ENCODE data around the gene FOXK2. TPM values are rescaled to one million over a fixed set of nuclear protein-coding genes. Genes with fewer than 3 reads are reported as not detected.
A peak's percentile ranks its signal among the peaks of the same experiment; 100 is the strongest.
"Not testable (repeated sequence)": the region's sequence is repeated elsewhere in the genome, so short reads cannot be mapped to it uniquely, and the experiment has no call there.

FOXK2 gene
- total RNA-seq, 2 experiments from 2014 or later: 58.1 to 75.4 TPM

DNA sequence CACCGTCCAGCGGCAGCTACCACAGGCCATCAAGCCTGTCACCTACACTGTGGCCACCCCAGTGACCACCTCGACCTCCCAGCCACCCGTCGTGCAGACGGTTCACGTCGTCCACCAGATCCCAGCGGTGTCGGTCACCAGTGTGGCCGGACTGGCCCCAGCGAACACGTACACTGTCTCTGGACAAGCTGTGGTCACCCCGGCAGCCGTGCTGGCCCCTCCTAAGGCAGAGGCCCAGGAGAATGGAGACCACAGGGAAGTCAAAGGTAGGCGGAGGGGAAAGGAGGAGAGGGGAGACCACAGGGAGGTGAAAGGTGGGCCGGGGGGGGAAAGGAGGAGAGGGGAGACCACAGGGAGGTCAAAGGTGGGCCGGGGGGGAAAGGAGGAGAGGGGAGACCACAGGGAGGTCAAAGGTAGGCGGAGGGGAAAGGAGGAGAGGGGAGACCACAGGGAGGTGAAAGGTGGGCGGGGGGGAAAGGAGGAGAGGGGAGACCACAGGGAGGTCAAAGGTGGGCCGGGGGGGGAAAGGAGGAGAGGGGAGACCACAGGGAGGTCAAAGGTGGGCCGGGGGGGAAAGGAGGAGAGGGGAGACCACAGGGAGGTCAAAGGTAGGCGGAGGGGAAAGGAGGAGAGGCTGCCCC is 66.5 kb downstream of the FOXK2 start:
- ATAC-seq; POLR2A ChIA-PET; H3K4me3 Mint-ChIP-seq; H3K27me3 Mint-ChIP-seq; intact Hi-C loops (cut with DNase I, micrococcal nuclease); DNase-seq; H3K9me3 Mint-ChIP-seq (ENCODE audit: low read depth): not testable (repeated sequence)
- Mint-ChIP-seq H3K27ac (peak overlapping the region; percentile 83), H3K4me1 (peaks cover 22% of the 10 kb centered on the region), H3K36me3 (ENCODE audit: low read depth) (peaks cover 28% of the 10 kb centered on the region)
- CTCF ChIA-PET: interaction anchor here (0.5 to 0.7 kb wide), 2 partner anchors 10 to 195 kb away, joined by 3 read pairs; no protein-coding TSS in a partner anchor

DNA sequence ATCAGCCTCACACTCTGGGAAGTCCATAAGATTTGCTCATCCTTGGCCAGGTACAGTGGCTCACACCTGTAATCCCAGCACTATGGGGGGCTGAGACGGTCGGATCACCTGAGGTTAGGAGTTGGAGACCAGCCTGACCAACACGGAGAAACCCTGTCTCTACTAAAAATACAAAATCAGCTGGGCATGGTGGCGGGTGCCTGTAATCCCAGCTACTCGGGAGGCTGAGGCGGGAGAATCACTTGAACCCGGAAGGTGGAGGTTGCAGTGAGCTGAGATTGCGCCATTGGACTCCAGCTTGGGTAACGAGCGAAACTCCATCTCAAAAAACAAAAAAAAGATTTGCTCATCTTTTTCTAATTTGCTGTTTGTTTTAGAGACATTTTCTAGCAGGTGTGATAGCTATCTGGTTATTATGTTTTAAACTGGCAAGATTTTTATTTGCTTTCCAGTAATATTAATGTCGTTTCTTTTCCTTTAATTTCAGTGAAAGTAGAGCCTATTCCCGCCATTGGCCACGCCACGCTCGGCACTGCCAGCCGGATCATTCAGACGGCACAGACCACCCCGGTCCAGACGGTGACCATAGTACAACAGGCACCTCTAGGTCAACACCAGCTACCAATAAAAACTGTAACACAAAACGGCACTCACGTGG is 67.2 kb downstream of the FOXK2 start:
- H3K4me1 Mint-ChIP-seq: peaks cover 24% of the 10 kb centered on the region
- ChIA-PET POLR2A (no interaction called here), CTCF (interaction anchor here (0.7 kb wide), 1 partner anchor 195 kb away, joined by 3 read pairs; no protein-coding TSS in a partner anchor)
- intact Hi-C loops (cut with DNase I, micrococcal nuclease): no loop called here
- peak overlapping the region; percentile 72 for H3K27ac Mint-ChIP-seq
- no peaks in the 10 kb centered on the region for H3K9me3 Mint-ChIP-seq (ENCODE audit: low read depth)
- DNase-seq (no peak), ATAC-seq (no peak)
- H3K36me3 Mint-ChIP-seq (ENCODE audit: low read depth): peaks cover 28% of the 10 kb centered on the region
- no peaks in the 10 kb centered on the region for H3K27me3 Mint-ChIP-seq
- no peak overlapping the region for H3K4me3 Mint-ChIP-seq

DNA sequence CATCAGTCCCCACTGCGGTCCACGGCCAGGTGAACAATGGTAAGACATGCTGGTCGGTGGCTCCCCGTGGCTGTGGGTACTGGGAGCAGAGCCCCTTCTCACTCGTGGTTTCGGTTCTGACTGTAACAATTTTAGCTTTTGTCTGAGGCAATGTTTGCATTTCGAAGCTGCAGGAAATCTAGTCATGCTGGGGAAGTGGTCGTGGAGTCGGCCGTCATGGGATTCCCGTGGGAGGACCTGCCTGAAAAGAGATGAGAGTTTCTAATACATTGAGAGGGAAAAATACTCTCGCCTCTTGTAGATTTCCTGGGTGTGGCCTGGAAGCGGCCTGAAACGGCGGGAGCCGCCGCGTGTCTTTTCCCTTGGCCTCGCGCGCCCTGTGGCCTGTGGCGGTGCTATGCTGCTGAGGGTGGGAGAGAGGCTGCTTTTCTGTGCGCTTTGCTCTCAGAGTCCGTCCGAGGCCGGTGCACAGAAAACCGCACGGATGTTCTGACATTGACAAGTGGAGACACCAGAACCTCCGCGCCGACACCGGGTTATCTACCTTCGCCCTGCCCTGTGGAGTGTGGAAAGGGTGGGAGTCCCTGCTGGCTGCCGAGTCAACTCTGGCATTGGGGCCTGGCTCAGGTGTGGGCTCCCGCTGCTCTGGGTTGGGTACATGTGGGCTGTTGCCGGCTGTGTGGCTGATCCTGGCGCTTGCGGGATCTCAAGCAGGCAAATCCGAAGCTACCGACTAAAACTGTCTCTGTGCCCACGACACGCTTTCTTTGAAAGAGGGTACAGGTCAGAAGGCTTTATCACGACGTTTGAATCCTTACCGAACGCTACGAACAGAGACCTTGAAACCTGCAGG is 67.9 kb downstream of the FOXK2 start:
- CTCF ChIA-PET: interaction anchor here (0.6 kb wide), 1 partner anchor 717 kb away, joined by 3 read pairs; no protein-coding TSS in a partner anchor
- ATAC-seq (no peak), DNase-seq (peak; percentile 24)
- H3K36me3 Mint-ChIP-seq (ENCODE audit: low read depth): peaks cover 32% of the 10 kb centered on the region
- POLR2A ChIA-PET: no interaction called here
- intact Hi-C loops (cut with DNase I, micrococcal nuclease): no loop called here
- H3K9me3 Mint-ChIP-seq (ENCODE audit: low read depth): no peaks in the 10 kb centered on the region
- H3K27me3 Mint-ChIP-seq: no peaks in the 10 kb centered on the region
- H3K4me3 Mint-ChIP-seq: no peak overlapping the region
- H3K27ac Mint-ChIP-seq: peak overlapping the region; percentile 72
- peaks cover 32% of the 10 kb centered on the region for H3K4me1 Mint-ChIP-seq

DNA sequence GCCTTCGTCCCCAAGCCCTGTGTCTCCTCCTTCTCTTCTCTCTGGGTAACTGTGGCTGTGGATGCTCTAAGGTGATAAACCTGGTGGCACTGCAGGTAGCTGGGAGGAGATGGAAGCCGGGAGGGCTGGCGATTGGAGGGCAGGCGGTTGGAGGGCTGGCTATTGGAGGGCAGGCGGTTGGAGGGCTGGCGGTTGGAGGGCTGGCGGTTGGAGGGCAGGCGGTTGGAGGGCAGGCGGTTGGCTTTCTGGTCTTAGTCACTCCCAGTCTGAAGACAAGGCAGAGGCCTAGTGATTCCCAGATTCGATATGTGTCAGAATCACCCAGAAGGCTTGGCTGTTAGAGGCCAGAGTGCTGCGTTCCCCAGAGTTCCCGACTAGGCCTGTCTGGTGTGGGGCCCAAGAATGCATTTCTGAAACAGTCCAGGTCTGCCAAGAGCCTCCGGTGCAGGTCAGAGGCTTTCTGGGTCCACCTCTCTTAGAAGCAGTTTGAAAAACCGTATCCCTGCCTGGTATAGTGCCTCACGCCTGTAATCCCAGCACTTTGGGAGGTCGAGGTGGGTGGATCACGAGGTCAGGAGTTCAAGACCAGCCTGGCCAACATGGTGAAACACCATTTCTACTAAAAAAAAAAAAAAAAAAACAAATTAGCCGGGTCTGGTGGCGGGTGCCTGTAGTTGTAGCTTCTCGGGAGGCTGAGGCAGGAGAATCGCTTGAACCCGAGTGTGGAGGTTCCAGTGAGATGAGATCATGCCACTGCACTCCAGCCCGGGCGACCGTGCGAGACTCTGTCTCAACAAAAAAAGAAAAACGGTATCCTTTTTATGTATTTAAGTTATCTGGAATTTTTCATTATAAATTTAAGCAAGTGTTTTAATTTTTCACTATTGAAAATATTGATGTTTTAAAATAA is 69.0 kb downstream of the FOXK2 start:
- H3K27ac Mint-ChIP-seq: peak overlapping the region; percentile 67
- peaks cover 43% of the 10 kb centered on the region for H3K4me1 Mint-ChIP-seq
- H3K4me3 Mint-ChIP-seq: no peak overlapping the region
- H3K36me3 Mint-ChIP-seq (ENCODE audit: low read depth): peaks cover 32% of the 10 kb centered on the region
- H3K9me3 Mint-ChIP-seq (ENCODE audit: low read depth): no peaks in the 10 kb centered on the region
- ATAC-seq (no peak), DNase-seq (no peak)
- ChIA-PET CTCF (no interaction called here), POLR2A (interaction anchor here (0.7 kb wide), 1 partner anchor 347 kb away, joined by 3 read pairs; no protein-coding TSS in a partner anchor)
- intact Hi-C loops (cut with DNase I, micrococcal nuclease): no loop called here
- H3K27me3 Mint-ChIP-seq: no peaks in the 10 kb centered on the region

DNA sequence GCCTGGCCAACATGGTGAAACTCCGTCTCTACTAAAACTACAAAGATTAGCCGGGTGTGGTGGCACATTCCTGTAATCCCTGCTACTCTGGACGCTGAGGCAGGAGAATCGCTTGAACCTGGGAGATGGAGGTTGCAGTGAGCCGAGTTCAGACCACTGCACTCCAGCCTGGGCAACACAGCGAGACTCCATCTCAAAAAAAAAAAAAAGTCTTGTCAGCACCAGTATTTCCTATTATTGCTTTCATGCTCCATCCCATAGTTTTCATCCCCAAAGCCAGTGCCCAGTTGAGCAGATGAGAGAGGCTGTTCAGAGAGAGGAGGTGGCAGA is 70.3 kb downstream of the FOXK2 start:
- Mint-ChIP-seq H3K4me1 (peaks cover 56% of the 10 kb centered on the region), H3K9me3 (ENCODE audit: low read depth) (no peaks in the 10 kb centered on the region), H3K27ac (peak overlapping the region; percentile 98), H3K27me3 (no peaks in the 10 kb centered on the region), H3K4me3 (no peak overlapping the region), H3K36me3 (ENCODE audit: low read depth) (peaks cover 35% of the 10 kb centered on the region)
- CTCF ChIA-PET: interaction anchor here (0.6 kb wide), 1 partner anchor 68 kb away, joined by 3 read pairs; no protein-coding TSS in a partner anchor
- intact Hi-C loops (cut with DNase I, micrococcal nuclease): loop anchor here in 1 of 2 experiments (5.0 kb wide), 1 partner anchor 57 kb away; the partner anchor contains the start of gene WDR45B
- POLR2A ChIA-PET: no interaction called here
- ATAC-seq (no peak), DNase-seq (no peak)

DNA sequence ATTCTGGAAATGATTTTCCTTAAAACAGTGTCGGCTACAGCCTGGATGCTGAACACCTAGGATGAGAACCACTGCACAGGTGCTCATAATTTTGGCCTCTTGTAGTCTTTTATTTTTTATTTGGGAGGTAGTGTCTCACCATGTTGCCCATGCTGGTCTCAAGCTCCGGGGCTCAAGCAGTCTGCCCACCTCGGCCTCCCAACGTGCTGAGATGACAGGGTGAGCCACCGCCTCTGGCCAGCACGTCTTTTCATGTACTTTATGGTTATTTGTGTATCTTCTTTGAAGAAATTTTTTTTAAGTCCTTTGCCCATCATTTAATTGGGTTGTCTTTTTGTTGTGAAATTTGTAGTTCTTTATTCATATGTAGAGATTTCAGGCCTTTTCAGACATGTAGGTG is 70.7 kb downstream of the FOXK2 start:
- intact Hi-C loops (cut with DNase I, micrococcal nuclease): loop anchor here in 1 of 2 experiments (5.0 kb wide), 1 partner anchor 57 kb away; the partner anchor contains the start of gene WDR45B
- no peak overlapping the region for H3K4me3 Mint-ChIP-seq
- peak overlapping the region; percentile 98 for H3K27ac Mint-ChIP-seq
- ATAC-seq (no peak), DNase-seq (no peak)
- POLR2A ChIA-PET: no interaction called here
- peaks cover 39% of the 10 kb centered on the region for H3K36me3 Mint-ChIP-seq (ENCODE audit: low read depth)
- CTCF ChIA-PET: interaction anchor here (0.6 kb wide), 1 partner anchor 68 kb away, joined by 3 read pairs; no protein-coding TSS in a partner anchor
- peaks cover 59% of the 10 kb centered on the region for H3K4me1 Mint-ChIP-seq
- H3K27me3 Mint-ChIP-seq: no peaks in the 10 kb centered on the region
- H3K9me3 Mint-ChIP-seq (ENCODE audit: low read depth): no peaks in the 10 kb centered on the region

DNA sequence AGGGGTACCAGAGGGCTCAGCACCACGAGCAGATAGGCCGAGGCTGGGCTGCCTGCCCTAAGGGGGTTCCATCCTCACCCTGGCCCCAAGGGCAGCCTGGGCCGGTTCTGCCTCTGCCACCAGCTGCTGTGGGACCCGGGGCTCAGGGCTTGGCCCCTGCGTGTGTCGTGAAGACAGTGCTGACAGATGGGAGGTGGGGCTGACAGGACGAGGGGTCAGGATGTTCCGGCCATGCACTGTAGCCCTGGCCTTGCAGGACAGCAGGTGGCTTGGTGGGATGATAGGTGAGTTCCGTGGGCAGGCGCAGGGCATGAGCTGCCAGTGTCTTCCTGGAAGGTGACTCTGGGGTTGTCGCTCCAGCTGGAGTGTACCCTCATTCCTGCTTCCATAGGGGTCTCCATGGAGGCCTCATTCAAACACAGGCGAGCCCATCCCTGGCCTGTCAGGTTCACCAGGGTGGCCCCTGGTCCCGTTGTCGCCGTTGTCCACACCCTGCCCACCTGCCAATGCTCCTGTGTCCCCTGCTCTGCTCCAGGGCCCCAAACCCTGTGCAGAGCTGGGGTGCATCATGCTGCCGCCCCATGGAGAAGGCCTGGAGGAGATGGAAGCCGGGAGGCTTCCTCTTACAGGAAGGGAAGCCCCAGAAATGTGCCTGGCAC is 71.5 kb downstream of the FOXK2 start:
- peak overlapping the region; percentile 98 for H3K27ac Mint-ChIP-seq
- DNase-seq (no peak), ATAC-seq (no peak)
- H3K27me3 Mint-ChIP-seq: no peaks in the 10 kb centered on the region
- H3K4me3 Mint-ChIP-seq: no peak overlapping the region
- CTCF ChIA-PET: interaction anchor here (0.6 to 1.6 kb wide), 3 partner anchors 22 to 37 kb away, joined by 3 to 4 read pairs (median 3); no protein-coding TSS in a partner anchor
- POLR2A ChIA-PET: no interaction called here
- peaks cover 57% of the 10 kb centered on the region for H3K4me1 Mint-ChIP-seq
- H3K36me3 Mint-ChIP-seq (ENCODE audit: low read depth): peaks cover 37% of the 10 kb centered on the region
- intact Hi-C loops (cut with DNase I, micrococcal nuclease): loop anchor here in 1 of 2 experiments (5.0 kb wide), 1 partner anchor 56 kb away; the partner anchor contains the start of gene WDR45B
- no peaks in the 10 kb centered on the region for H3K9me3 Mint-ChIP-seq (ENCODE audit: low read depth)

DNA sequence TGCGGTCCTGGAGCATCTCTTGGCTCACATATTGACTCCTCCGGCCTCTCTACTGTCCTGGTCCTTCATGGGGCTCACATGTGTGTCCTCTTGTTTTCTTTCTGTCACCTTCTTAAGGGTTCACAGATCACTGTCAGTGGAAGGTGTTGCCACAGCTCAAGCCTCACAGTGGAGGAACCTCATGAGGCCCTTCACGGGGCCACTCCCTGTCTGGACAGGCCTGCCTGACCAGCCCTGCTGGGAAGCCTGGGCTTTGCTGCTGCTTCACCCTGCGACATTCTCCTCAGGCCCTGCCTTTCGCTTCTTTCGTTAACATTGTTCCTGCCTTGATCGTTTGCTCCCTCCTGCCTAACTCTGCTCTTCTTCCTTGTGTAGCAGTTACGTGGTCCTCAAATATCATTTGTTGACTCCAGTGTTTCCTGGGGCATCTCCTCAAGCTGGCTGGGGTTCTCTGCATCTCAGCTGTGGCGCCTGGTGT is 72.8 kb downstream of the FOXK2 start:
- no peaks in the 10 kb centered on the region for H3K9me3 Mint-ChIP-seq (ENCODE audit: low read depth)
- H3K4me3 Mint-ChIP-seq: peak overlapping the region; percentile 71
- ChIA-PET CTCF (interaction anchor here (1.4 to 1.6 kb wide), 2 partner anchors 22 to 38 kb away, joined by 3 to 4 read pairs; no protein-coding TSS in a partner anchor), POLR2A (no interaction called here)
- peak overlapping the region; percentile 98 for H3K27ac Mint-ChIP-seq
- ATAC-seq (peak; percentile 7), DNase-seq (no peak)
- peaks cover 38% of the 10 kb centered on the region for H3K36me3 Mint-ChIP-seq (ENCODE audit: low read depth)
- peaks cover 51% of the 10 kb centered on the region for H3K4me1 Mint-ChIP-seq
- no peaks in the 10 kb centered on the region for H3K27me3 Mint-ChIP-seq
- intact Hi-C loops (cut with DNase I, micrococcal nuclease): loop anchor here in 1 of 2 experiments (5.0 kb wide), 1 partner anchor 55 kb away; the partner anchor contains the start of gene WDR45B

DNA sequence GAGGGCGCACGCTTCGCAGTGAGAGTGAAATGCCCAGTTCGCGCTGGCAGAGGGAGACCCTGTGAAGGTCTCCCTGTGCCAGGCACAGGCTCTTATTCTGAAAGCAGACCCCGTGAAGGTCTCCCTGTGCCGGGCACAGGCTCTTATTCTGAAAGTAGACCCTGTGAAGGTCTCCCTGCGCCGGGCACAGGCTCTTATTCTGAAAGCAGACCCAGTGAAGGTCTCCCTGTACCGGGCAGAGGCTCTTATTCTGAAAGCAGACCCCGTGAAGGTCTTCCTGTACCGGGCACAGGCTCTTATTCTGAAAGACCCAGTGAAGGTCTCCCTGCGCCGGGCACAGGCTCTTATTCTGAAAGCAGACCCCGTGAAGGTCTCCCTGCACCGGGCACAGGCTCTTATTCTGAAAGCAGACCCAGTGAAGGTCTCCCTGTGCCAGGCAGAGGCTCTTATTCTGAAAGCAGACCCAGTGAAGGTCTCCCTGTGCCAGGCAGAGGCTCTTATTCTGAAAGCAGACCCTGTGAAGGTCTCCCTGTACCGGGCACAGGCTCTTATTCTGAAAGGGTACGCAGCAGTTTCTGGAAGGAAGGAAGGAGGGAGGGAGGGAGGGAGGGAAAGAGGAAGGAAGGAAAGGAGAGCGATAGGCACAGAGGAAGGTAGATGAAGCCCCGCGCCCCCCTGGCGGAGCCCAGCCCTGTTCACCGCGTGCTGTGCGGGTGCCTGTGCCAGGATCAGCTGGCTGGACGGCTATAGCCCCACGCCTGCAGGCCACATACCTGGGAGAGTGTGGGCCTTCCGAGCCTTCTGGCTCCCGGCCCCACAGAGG is 73.4 kb downstream of the FOXK2 start:
- Mint-ChIP-seq H3K4me3 (peak overlapping the region; percentile 71), H3K4me1 (peaks cover 45% of the 10 kb centered on the region), H3K36me3 (ENCODE audit: low read depth) (peaks cover 34% of the 10 kb centered on the region), H3K9me3 (ENCODE audit: low read depth) (no peaks in the 10 kb centered on the region), H3K27me3 (no peaks in the 10 kb centered on the region), H3K27ac (peak overlapping the region; percentile 98)
- ATAC-seq: peak; percentile 25
- POLR2A ChIA-PET: no interaction called here
- DNase-seq: peak; percentile 76
- CTCF ChIA-PET: no interaction called here
- intact Hi-C loops (cut with DNase I, micrococcal nuclease): loop anchor here (1.0 to 5.0 kb wide), 4 partner anchors 54 to 135 kb away; partner anchors contain the start of genes WDR45B (in 2 of the 2), FN3KRP (in 1 of the 2) and NARF (in 1 of the 2)
